GM18502 (cell line): ENCODE results near the gene IKZF1.
"Not testable (repeated sequence)": the region's sequence is repeated elsewhere in the genome, so short reads cannot be mapped to it uniquely, and the experiment has no call there.

Experiments used
- ATAC-seq: cut with Tn5 transposase; IDR thresholded peaks from one replicate; pipeline ENCODE4 v1.9.1; 2021; ENCODE audit warnings: mild to moderate bottlenecking; ENCODE audit not compliant: unreplicated experiment, poor library complexity

The IKZF1 gene

DNA sequence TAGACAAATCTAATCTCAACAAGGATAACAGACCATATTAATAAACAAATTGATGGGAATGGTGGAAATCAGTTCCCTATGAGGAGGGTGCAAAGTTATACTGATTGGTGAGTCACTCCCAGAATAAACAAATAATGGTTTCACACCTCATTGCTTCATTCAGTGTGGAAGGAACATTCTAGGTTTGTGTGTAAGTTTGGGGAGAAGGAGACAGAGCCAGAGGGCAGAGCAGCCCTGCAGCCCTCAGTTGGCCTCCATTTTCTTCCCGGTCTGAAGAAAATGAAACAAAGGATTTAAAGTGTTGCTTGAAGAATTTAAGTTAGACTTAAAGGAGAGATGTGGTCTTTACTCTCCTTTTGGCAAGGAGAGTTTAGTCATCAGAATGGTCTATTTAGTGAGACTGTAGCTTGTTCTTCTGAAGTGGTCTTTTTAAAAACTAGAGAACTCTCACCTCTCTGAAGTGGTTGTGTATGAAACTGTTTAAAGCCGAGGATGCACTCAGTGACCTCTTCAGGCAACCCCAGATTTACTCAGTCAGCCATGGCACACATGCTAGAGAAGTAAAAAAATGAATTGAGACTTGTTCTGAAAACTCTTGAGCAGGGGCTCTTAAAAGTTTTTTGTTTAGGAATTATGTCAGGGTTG, 27.2 kb downstream of the IKZF1 start:
- ATAC-seq, result peak; percentile 63

DNA sequence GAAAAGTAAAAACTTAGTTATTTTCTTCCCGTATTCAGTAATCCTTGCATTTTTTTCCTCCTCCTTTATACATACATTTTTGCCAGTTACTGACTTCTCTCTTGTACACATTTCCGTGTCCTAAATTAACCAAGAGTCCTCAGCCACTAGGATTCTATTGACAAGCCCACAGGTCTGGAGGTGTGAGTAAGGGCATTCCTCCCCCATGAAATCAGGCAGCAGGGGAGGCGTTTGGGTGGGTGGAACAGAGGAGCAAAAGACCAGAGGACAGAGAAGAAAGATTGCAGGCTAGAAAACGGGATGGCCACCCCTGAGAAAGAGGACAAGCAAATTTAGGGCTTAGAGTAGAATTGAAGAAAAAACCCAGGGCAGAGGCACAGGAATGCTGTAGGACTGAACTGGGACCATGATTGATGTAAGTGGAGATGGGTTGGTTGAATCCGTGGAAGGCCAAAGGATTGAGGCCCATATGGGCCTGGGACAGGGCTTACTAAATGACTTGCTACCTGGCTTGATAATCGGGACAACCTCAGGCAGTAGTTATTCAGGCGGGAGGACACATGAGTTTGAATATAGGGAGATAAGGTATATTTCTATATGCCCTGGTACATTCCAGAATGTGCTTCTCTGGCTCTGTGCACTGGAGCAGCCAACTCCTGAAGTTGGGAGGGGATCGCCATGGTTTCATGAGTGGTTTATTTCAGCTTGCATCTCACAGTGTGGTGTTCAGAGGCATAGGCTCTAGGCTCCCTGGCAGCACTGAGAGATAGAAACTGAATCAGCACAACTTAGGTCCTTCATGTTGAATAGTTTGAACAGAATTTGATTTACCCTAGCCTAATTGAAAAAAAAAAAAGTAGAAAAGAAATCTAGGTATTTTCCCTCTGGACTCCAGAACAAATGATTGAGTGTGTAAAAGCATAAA, 28.0 kb downstream of the IKZF1 start:
- no peak for ATAC-seq

DNA sequence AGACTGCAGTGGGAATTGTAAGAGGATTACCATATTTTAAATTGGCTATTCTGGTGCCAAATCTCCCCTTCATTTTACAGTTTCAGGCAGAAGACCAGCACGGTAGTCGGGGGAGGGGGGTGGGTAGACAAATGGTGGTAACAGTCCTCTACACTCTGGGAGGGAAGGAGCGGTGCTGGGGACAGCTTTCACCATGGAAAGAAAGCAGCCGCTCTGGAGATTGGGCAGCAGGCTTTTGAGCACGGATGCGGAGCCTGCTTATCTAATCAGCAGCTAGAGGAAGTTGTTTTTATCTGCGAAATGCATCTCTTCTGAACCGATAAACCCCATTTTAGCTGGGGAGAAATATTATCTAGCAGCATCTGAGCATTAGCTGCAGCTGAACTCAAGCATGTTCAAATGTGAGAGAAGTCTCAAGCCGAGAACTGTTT, 28.7 kb downstream of the IKZF1 start:
- no peak for ATAC-seq

DNA sequence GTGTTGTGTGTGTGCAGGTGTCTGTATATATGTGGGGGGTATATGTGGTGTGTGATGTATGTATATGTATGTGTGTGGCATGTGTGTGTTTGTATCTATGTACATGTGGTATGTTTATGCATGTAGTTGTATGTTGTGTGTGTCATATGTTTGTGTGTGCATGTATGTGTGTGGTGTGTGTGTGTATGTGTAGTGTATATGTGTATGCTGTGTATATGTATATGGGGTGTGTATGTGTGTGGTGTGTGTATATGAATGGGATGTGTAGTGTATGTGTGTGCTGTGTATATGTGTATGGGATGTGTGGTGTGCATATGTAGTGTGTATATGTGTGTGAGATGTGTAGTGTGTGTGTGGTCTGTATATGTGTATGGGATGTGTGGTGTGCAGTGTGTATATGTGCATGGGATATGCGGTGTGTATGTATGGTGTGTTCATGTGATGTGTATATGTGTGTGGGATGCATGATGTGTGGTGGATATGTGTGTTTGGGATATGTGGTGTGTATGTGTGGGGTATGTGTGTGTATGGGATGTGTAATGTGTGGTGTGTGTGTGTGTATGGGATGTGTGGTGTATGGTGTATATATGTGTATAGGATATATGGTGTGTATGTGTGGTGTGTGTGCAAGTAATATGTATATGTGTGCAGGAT, 30.0 kb downstream of the IKZF1 start:
- ATAC-seq, result no peak

DNA sequence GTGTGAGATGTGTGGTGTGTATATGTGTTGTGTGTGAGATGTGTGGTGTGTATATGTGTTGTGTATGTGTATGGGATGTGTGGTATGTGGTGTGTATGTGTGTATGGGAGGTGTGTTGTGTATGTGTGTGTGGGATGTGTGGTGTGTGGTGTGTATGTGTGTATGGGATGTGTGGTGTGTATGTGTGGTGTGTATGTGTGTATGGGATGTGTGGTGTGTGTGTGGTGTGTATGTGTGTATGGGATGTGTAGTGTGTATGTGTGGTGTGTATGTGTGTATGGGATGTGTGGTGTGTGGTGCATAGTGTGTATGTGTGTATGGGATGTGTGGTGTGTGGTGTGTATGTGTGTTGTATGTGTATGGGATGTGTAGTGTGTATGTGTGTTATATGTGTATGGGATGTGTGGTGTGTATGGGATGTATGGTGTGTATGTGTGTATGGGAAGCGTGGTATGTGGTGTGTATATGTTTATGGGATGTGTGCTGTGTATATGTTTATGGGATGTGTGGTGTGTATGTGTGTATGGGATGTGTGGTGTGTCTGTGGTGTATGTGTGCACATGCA, 30.8 kb downstream of the IKZF1 start:
- ATAC-seq, result no peak

DNA sequence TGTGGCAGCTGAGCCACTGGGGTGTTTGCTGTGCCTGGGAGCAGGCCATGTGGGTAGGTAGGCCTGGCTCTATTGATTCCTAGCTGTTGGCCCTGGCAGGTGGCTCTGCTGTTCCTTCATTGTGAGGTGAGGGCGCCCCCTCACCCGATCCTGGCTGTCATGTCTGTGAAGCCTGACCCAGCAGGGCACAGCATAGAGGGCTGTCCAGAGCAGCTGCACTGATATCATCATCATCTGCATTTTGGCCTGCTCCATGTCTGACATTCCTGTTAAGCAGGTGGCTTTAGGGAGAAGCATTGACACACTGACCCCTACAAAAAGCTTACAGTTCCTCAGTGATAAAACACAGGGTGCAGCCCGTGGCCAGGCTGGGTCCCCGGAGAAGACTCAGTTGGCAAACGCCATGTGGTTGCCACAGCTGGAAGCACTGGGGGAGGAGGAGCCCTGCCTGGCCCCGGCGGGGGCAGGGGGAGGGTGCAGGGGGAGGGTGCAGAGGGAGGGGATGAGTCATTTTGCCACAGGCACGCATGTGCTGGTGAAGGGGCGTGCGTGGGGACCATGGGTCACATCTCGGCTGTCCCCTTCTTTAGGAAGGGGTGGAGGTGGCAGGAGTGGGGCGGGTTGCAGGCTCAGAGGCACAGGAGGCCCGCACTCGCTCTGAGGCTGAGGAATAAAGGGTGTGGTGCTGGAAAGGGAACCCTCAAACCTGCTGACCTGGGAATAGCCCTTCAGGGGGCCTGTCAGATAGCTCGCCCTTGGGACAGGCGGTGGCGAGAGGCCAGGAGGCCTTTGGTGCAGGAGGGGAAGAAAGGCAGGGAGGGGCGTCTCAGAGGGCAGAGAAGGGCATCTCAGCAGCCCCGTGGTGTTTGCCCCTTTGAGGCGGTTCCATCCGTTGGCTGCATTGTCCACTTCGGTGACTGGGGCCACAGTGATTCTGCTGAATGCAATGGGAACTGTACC, 31.6 kb downstream of the IKZF1 start:
- ATAC-seq, result peak; percentile 19

DNA sequence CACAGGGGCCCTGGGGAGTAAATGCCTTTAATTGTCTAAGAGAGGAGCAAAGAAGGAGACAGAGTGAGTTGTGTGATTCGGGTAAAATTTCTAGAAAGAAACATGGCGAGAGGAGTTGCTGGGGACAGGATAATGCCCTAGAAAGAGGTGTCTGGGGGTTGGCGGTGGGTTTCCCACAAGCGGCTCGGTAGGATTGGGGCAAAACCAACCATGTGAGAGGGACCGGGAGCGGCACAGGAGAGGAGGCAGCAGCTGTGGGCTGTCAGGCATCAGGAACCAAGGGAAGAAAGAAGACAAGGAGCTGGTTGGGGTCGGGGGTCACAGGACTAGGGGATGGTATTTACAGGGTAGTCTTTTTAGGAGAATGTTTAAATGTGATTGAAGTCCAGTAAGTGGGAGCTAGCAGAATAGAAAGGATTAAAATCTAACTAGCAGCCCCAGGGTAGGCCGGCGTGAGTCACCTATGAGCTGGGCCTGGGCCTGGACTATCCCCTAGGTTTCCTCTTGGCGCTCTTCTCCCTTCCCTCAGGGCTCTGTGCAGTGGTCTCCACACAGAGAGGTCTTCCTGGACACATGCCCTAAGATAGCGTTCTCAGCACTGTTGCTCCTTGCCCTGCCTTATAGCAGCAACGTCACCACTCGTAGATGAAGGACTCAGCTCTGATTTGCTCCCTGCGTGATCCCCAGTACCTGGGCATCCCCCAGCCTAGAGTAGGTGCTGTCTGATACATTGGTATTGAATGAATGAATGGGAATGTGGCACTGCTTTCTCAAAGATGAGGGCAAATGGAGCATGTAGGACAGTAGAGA, 32.6 kb downstream of the IKZF1 start:
- no peak for ATAC-seq

DNA sequence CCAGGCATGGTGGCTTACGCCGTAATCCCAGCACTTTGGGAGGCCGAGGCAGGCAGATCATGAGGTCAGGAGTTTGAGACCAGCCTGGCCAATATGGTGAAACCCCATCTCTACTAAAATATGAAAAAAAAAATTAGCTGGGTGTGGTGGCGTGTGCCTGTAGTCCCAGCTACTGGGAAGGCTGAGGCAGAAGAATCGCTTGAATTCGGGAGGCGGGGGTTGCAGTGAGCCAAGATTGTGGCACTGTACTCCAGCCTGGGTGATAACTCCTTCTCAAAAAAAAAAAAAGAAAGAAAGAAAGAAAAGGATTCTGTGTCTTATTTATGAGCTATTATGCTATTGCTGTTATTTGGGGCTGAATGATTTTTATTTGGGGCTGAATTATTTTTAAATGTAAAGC, 35.0 kb downstream of the IKZF1 start:
- ATAC-seq, result not testable (repeated sequence)

DNA sequence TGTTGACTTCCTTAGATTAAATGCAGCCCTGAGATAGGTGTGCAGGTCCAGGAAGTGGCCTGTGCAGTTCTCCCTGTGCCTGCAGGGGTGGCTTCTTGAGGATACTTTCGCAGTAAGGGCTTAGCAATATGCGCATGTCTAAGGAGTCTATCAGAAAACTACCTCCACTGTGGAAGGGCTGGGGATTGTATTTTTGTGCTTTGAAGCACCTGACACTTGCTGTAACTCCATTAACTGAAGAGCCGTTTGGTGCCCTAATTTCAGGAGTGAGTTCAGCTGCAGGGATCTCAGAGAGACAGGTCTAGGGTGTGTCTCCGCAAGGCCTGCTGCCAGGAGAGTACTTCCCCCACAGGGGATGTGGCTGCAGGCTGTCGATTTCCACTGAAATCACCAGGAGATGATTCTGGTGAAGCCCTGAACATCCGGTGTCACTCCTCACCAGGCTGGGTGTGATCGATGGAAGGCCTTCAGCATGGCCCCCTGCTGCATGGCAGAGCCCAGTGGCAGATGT, 35.5 kb downstream of the IKZF1 start:
- peak; percentile 31 for ATAC-seq

DNA sequence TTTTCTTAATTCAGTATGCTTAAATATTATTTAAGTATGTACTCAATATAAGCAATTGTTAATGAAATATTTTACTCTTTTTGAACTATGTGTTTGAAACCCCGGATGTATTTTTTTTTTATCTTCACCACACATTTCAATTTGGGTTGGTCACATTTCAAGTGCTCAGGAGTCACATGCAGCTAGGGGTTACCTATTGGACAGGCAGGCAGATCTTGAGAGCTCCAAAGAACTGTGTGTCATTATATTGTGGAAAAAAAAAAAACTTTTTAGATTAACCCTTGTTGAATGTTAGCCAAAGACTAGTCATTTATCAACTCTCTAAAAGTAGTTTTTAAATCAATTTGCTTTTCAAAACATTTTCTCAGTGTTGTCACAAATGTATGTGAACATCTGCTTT, 37.2 kb downstream of the IKZF1 start:
- ATAC-seq, result no peak

DNA sequence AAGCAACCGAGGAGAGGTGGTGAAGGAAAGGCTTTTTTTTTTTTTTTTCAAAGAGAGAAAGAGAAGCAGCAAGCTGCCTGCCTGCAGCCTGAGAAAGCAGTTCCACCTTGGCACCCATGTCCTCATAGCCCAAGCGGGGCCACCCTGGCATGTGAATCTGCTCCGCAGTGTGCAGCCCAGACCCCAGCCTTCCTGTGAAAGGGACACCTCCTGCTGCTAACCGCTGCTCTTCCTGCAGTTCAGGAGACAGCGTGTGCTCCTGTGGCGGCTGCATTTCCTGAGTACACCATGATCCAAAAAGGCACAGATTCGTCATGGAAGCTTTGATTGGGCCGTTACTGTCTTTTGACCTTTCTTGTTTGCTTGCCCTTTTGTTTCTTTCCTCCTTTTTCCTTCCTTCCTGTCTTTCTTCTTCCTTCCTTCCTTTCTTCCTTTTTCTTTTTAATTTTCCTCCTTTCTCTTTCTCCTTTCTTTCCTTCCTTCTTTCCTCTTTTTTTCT, 38.1 kb downstream of the IKZF1 start:
- no peak for ATAC-seq

DNA sequence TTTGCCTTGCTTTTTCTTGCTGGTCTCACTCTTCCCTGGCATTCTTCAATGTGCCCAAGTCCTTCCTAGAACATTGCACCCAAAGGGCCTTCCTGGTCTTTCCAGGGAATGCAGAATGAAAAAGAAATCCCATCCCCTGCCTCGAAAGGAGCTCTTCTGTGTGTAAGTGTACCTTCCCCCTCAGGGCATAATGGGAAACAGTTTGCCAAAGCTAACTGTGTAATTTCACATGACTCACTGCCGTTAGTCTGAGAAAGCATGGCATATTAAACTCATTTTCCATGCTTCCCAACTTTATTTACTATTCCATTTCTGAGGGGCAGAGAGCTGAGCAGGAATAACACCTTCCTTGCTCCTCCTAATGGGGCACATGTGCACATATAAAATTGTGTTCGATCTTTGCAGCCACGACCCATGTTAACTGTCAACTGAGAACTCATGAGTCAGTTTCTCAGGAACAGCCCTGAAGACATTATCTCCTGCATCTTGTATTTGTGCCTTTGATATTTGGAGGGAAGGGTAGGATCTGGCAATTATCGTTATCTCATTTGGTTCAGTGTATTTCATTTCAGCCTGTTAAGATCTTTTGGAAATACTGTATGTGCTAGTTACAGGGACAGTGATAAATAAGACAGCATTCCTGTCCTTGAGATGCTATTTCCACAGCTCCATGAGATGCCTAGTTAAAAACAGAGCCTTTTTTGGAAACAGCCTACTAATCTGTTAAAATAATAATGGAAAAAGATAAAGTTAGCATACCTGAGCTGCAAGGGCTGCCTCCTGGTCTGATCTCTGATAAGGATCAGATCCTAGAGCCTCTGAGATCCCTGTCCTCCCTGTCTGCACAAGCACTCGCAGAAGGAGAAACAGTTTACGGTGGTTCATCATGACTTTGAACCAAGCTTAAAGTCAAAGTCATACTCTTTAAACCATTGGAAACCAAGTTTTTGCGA, 42.3 kb downstream of the IKZF1 start:
- ATAC-seq, result no peak

DNA sequence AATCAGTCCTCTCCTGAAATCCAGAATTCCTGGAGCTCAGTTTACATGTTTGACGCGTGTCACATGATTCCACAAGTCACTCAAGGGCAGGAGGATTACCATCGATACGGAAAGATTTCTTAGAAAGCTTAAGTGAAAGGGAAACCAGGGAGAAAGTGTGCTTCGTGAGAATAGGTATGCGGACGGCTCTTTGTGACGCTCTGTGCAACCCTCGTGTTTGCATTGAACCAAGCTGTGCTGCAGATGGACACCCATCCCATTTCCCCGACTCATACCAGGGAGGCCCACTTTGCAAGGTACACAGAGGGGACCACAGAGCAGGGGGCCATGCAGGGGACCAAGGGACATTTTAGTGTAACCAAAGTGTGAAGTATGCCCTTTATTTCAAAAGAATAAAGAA, 43.2 kb downstream of the IKZF1 start:
- ATAC-seq, result no peak

DNA sequence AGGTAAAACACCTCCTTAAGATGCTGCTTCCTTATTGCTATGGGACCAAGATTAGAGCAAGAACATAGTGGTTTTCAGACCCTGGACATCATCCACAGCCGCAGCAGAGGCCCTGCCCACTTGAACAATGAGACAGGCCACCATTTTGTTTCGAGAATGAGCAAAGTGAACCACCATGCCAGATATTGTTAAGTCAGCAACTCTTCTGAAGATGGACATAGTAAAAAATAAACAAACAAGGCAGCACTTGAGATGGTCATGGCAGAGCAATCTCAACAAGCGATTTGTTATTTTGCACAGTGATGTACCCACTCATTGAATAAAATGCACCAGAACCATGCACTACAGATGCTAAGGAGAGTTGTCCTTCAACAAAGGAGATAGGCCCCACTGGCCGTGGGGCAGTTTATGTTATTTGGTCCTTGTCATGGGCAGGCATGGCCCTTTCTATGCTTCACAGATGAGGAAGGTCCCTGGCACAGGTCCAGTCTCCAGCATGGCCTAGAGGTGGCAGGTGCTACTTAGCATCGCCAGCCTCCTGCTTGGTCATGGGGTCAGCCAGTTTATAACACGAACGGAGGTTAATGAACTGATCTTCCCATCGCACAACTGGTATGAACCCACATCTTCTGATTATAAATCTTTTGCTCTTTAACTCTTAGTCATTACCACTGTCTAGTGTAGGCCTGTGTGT, 44.1 kb downstream of the IKZF1 start:
- ATAC-seq, result no peak

DNA sequence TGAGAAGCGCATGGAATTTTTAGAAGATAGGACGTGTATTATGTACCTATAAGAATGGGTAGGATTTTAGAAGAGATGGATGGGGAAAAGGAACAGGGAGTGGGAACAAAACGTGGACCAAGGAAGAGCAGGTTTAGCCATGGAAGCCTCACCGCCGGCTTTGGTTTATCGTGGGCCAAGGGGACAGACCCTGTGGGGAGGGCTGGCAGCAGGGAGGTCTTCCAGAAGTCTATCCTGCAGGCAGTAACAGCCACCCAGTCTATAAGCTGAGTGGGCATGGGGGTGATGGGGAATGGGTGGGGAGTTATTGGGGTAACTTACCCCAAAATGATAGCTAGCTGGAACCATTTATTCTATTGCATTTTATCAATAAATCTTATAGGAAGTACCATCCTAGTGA, 44.9 kb downstream of the IKZF1 start:
- ATAC-seq, result no peak

DNA sequence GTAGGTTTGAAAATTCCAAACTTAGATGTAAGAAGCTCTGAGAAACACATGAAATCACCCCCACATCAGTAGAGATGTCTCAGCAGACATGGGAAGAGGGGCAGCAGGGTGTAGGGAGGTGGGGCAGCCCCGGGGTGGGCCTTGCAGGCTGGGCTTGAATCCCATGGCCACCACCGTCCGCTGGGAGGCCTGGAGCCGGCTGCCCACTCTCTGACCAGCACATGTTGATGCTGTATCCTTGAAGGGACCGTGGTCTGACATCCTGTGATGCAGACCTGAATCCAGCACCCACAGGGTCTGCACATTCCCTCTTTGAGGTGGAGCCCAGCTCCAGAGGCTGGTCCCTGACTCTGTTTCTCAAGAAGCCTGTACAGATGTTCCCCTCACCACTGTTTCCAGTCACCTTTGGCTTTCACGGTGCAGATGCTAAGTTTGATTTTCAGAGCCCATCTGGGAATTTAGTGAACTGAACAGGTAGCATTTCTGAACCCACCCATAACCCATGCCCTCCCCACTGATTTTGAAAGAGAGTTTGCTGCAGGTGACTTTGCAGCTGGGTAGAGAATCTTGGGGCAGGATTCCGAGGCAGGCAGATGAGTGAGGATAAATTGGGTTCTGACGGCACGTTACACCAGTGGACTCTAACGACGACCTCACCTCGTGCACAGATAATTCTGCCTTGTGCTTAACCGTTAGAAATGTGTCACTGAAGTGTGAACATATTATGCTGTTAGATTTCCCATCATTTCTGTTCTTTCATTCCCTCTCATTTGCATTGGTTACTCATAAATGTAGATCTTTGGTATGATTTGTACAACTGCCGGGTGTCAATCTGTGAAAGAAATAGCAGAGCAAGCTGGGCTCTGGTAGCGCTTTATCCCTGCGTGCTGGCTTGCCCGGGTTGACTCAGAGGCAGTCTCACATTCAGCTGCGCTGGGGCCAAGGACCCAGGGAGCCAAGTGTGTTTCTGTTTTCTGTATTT, 45.7 kb downstream of the IKZF1 start:
- ATAC-seq, result peak; percentile 87
